WTC11 (cell line): ENCODE measurements around the gene ROBO4. TPM values are rescaled to one million over a fixed set of nuclear protein-coding genes. Genes with fewer than 3 reads are reported as not detected.

Experiments
- ATAC-seq: fragments of 200-7000 bp; cut with Tn5 transposase; 2 replicates; pipeline ENCODE4 v1.10.0; 2021; ENCODE audit warnings: mild to moderate bottlenecking, moderate library complexity
- CTCF ChIA-PET: fragments of 300-600 bp; sonication (Branson Sonifier 250); formaldehyde crosslinking; loops from one replicate; lab custom pipeline; 2021; ENCODE audit warnings: antibody characterized with exemption; lab: Charles Lee
- POLR2A ChIA-PET: fragments of 350-600 bp; sonication (Branson Sonifier 250); formaldehyde crosslinking; loops from one replicate; lab custom pipeline; 2021; ENCODE audit warnings: antibody characterized with exemption; lab: Charles Lee
- DNase-seq: peaks from one replicate; pipeline ENCODE4 v3.0.0; 2021; ENCODE audit warnings: low spot score
- H3K27ac Mint-ChIP-seq: 2 replicates; pipeline ENCODE4 v1.8.0; 2021; ENCODE audit warnings: mixed read lengths
- H3K27me3 Mint-ChIP-seq: 2 replicates; pipeline ENCODE4 v1.8.0; 2021; ENCODE audit warnings: low read depth, mild to moderate bottlenecking, moderate library complexity, mixed read lengths
- H3K36me3 Mint-ChIP-seq: 2 replicates; pipeline ENCODE4 v1.8.0; 2021; ENCODE audit warnings: mixed read lengths
- H3K4me1 Mint-ChIP-seq: 2 replicates; pipeline ENCODE4 v1.8.0; 2022; ENCODE audit warnings: mixed read lengths
- H3K4me3 Mint-ChIP-seq: 2 replicates; pipeline ENCODE4 v1.8.0; 2021; ENCODE audit warnings: mild to moderate bottlenecking, moderate library complexity, mixed read lengths
- H3K9me3 Mint-ChIP-seq: 2 replicates; pipeline ENCODE4 v1.8.0; 2021; ENCODE audit warnings: mixed read lengths
- ATF6 ChIP-seq: sonication (generic); formaldehyde crosslinking; IDR thresholded peaks from 2 replicates; pipeline ENCODE4 v1.8.1; 2023; ENCODE audit warnings: mild to moderate bottlenecking, missing genetic modification reagents
- CBFB ChIP-seq: sonication (generic); formaldehyde crosslinking; IDR thresholded peaks from 2 replicates; pipeline ENCODE4 v1.8.1; 2022; ENCODE audit warnings: mild to moderate bottlenecking, low read depth, missing genetic modification reagents
- CREB1 ChIP-seq: sonication (generic); formaldehyde crosslinking; IDR thresholded peaks from 2 replicates; pipeline ENCODE4 v1.8.0; 2023; ENCODE audit warnings: mild to moderate bottlenecking, missing genetic modification reagents
- E2F4 ChIP-seq: sonication (generic); formaldehyde crosslinking; IDR thresholded peaks from 2 replicates; pipeline ENCODE4 v1.8.1; 2022; ENCODE audit warnings: low read depth, mild to moderate bottlenecking, moderate library complexity, missing genetic modification reagents, borderline replicate concordance
- EMX1 ChIP-seq: fragments of 250-450 bp; sonication (Bioruptor Pico); IDR thresholded peaks from 2 replicates; pipeline ENCODE4 v1.8.0; 2021; ENCODE audit warnings: mild to moderate bottlenecking
- ERG ChIP-seq: fragments of 250-450 bp; sonication (Bioruptor Pico); IDR thresholded peaks from 2 replicates; pipeline ENCODE4 v1.8.0; 2021; ENCODE audit warnings: mild to moderate bottlenecking
- GABPB1 ChIP-seq: sonication (generic); formaldehyde crosslinking; IDR thresholded peaks from 2 replicates; pipeline ENCODE4 v1.8.1; 2023; ENCODE audit warnings: mild to moderate bottlenecking, missing genetic modification reagents
- IRF1 ChIP-seq: sonication (generic); formaldehyde crosslinking; IDR thresholded peaks from 2 replicates; pipeline ENCODE4 v1.8.0; 2023; ENCODE audit warnings: missing genetic modification reagents
- IRF2 ChIP-seq: sonication (generic); formaldehyde crosslinking; IDR thresholded peaks from 2 replicates; pipeline ENCODE4 v1.8.0; 2022; ENCODE audit warnings: low read depth, missing genetic modification reagents, borderline replicate concordance
- JUN ChIP-seq: sonication (generic); formaldehyde crosslinking; IDR thresholded peaks from 2 replicates; pipeline ENCODE4 v1.8.0; 2023; ENCODE audit warnings: mild to moderate bottlenecking, missing genetic modification reagents
- MAX ChIP-seq: sonication (generic); formaldehyde crosslinking; IDR thresholded peaks from 2 replicates; pipeline ENCODE4 v1.8.0; 2022; ENCODE audit warnings: mild to moderate bottlenecking, missing genetic modification reagents
- MLX ChIP-seq: sonication (generic); formaldehyde crosslinking; IDR thresholded peaks from 2 replicates; pipeline ENCODE4 v1.8.1; 2023; ENCODE audit warnings: mild to moderate bottlenecking, missing genetic modification reagents, moderate library complexity
- MYBL2 ChIP-seq: sonication (generic); formaldehyde crosslinking; IDR thresholded peaks from 2 replicates; pipeline ENCODE4 v1.8.1; 2023; ENCODE audit warnings: mild to moderate bottlenecking, moderate library complexity, missing genetic modification reagents
- NR1H2 ChIP-seq: sonication (generic); formaldehyde crosslinking; IDR thresholded peaks from 2 replicates; pipeline ENCODE4 v1.9.0; 2021; ENCODE audit warnings: mild to moderate bottlenecking, moderate library complexity, missing genetic modification reagents
- PRRX2 ChIP-seq: fragments of 250-450 bp; sonication (Bioruptor Pico); IDR thresholded peaks from 2 replicates; pipeline ENCODE4 v1.8.0; 2021; ENCODE audit warnings: mild to moderate bottlenecking
- SMAD3 ChIP-seq: sonication (generic); formaldehyde crosslinking; IDR thresholded peaks from 2 replicates; pipeline ENCODE4 v1.8.0; 2022; ENCODE audit warnings: missing genetic modification reagents, mild to moderate bottlenecking, borderline replicate concordance
- ZBTB43 ChIP-seq: sonication (generic); formaldehyde crosslinking; IDR thresholded peaks from 2 replicates; pipeline ENCODE4 v1.8.1; 2023; ENCODE audit warnings: mild to moderate bottlenecking, missing genetic modification reagents
- ZNF219 ChIP-seq: sonication (generic); formaldehyde crosslinking; IDR thresholded peaks from 2 replicates; pipeline ENCODE4 v1.8.0; 2023; ENCODE audit warnings: missing genetic modification reagents, mild to moderate bottlenecking, borderline replicate concordance
- ZNF423 ChIP-seq: fragments of 250-450 bp; sonication (Bioruptor Pico); IDR thresholded peaks from 2 replicates; pipeline ENCODE4 v2.1.2; 2022; ENCODE audit warnings: mild to moderate bottlenecking, moderate library complexity
- ZNF671 ChIP-seq: fragments of 250-450 bp; sonication (Bioruptor Pico); IDR thresholded peaks from 2 replicates; pipeline ENCODE4 v1.8.0; 2021; ENCODE audit warnings: mild to moderate bottlenecking
- ZSCAN18 ChIP-seq: fragments of 250-450 bp; sonication (Bioruptor Pico); IDR thresholded peaks from 2 replicates; pipeline ENCODE4 v2.1.2; 2022; ENCODE audit warnings: mild to moderate bottlenecking, moderate library complexity
- total RNA-seq: library from RNA; stranded (reverse); gene quantifications from 3 replicates; pipeline ENCODE4 v1.2.3, GENCODE V29; 2021
- TF ChIP-seq, protein P1 (sequence below): fragments of 250-450 bp; sonication (Bioruptor Pico); IDR thresholded peaks from 2 replicates; pipeline ENCODE4 v1.9.0; 2021; ENCODE audit warnings: mild to moderate bottlenecking
- TF ChIP-seq, protein P2 (sequence below): sonication (generic); formaldehyde crosslinking; IDR thresholded peaks from 2 replicates; pipeline ENCODE4 v1.8.1; 2022; ENCODE audit warnings: missing genetic modification reagents, borderline replicate concordance

The ROBO4 gene
- total RNA-seq, 1 experiment from 2014 or later: 0.13 TPM

- ChIA-PET CTCF (interaction anchor here (0.6 to 1.1 kb wide), 2 partner anchors 155 to 161 kb away, joined by 3 read pairs; no protein-coding TSS in a partner anchor), POLR2A (no interaction called here)
- DNase-seq: no peak
- Mint-ChIP-seq H3K4me1 (no peaks in the 10 kb centered on the region), H3K36me3 (peaks cover 3% of the 10 kb centered on the region; the same call in 1 of the 2 replicates), H3K27me3 (peaks cover 90% of the 10 kb centered on the region), H3K27ac (no peak within 1 kb of the TSS), H3K9me3 (peaks cover 15% of the 10 kb centered on the region), H3K4me3 (no peak within 1 kb of the TSS)
- TF ChIP-seq, protein P1, sequence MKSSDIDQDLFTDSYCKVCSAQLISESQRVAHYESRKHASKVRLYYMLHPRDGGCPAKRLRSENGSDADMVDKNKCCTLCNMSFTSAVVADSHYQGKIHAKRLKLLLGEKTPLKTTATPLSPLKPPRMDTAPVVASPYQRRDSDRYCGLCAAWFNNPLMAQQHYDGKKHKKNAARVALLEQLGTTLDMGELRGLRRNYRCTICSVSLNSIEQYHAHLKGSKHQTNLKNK (CRISPR knock-in tag): no peak
- TF ChIP-seq ZNF423 (no peak), ZNF671 (CRISPR knock-in tag) (no peak), CBFB (CRISPR knock-in tag) (no peak), NR1H2 (CRISPR knock-in tag) (no peak), IRF1 (CRISPR knock-in tag) (no peak), ERG (no peak), SMAD3 (CRISPR knock-in tag) (no peak), JUN (CRISPR knock-in tag) (no peak), ZNF219 (no peak), ZSCAN18 (CRISPR knock-in tag) (no peak), EMX1 (no peak), ZBTB43 (no peak)
- ATAC-seq: no peak
These were observed 21.3 kb upstream of the ROBO4 start, which contains the start of gene HEPN1 for GRCh38 chr11:124918950-124919349. Gene HEPN1, plus strand, starts transcription at chr11:124919250.

- Mint-ChIP-seq H3K27ac (no peak overlapping the region), H3K4me1 (no peaks in the 10 kb centered on the region), H3K4me3 (no peak overlapping the region), H3K36me3 (peaks cover 3% of the 10 kb centered on the region; the same call in 1 of the 2 replicates), H3K9me3 (peaks cover 26% of the 10 kb centered on the region), H3K27me3 (peaks cover 72% of the 10 kb centered on the region)
- ATAC-seq (no peak), DNase-seq (no peak)
- CTCF ChIA-PET: interaction anchor here (0.8 kb wide), 1 partner anchor 50 kb away, joined by 3 read pairs; no protein-coding TSS in a partner anchor
- POLR2A ChIA-PET: no interaction called here
- TF ChIP-seq E2F4 (CRISPR knock-in tag) (no peak), IRF2 (CRISPR knock-in tag) (no peak), ZBTB43 (no peak), CREB1 (CRISPR knock-in tag) (no peak), PRRX2 (CRISPR knock-in tag) (no peak), MLX (CRISPR knock-in tag) (no peak), MAX (CRISPR knock-in tag) (0 out of 2 replicates have a peak, but pooled peaks have one; percentile 14), ATF6 (no peak), MYBL2 (no peak), CBFB (CRISPR knock-in tag) (no peak), GABPB1 (CRISPR knock-in tag) (peak; percentile 92)
- TF ChIP-seq, protein P2, sequence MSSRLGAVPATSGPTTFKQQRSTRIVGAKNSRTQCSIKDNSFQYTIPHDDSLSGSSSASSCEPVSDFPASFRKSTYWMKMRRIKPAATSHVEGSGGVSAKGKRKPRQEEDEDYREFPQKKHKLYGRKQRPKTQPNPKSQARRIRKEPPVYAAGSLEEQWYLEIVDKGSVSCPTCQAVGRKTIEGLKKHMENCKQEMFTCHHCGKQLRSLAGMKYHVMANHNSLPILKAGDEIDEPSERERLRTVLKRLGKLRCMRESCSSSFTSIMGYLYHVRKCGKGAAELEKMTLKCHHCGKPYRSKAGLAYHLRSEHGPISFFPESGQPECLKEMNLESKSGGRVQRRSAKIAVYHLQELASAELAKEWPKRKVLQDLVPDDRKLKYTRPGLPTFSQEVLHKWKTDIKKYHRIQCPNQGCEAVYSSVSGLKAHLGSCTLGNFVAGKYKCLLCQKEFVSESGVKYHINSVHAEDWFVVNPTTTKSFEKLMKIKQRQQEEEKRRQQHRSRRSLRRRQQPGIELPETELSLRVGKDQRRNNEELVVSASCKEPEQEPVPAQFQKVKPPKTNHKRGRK: no peak
These were observed 19.5 kb upstream of the ROBO4 start for GRCh38 chr11:124917115-124917637.
